B cell (primary cell): Measurements from ENCODE around the gene PRSS38. TPM values are rescaled to one million over a fixed set of nuclear protein-coding genes. Genes with fewer than 3 reads are reported as not detected.

ENCODE experiments used
- ATAC-seq: fragments of 200-7000 bp; cut with Tn5 transposase; one replicate; pipeline ENCODE4 v1.10.0; 2021; ENCODE audit warnings: low read depth, mild to moderate bottlenecking, moderate number of reproducible peaks, moderate library complexity
- CTCF ChIA-PET: fragments of 350-600 bp; sonication (Branson Sonifier 250); formaldehyde crosslinking; loops from one replicate; lab custom pipeline; 2021; ENCODE audit warnings: antibody characterized with exemption, inconsistent platforms; lab: Charles Lee
- POLR2A ChIA-PET: fragments of 350-600 bp; sonication (Branson Sonifier 250); formaldehyde crosslinking; loops from one replicate; lab custom pipeline; 2021; ENCODE audit warnings: antibody characterized with exemption; lab: Charles Lee
- DNase-seq: peaks from one replicate; pipeline ENCODE4 v3.0.0; 2013
- H2AFZ ChIP-seq: 2 replicates; pipeline ENCODE4 v1.6.1; 2012; ENCODE audit warnings: mild to moderate bottlenecking, low read depth, low read length; ENCODE audit not compliant: insufficient read depth, poor library complexity, severe bottlenecking
- H3K27ac ChIP-seq, 2 donors: 1 replicate in 1 of 2; 2 replicates in 1 of 2; pipeline ENCODE4 v1.5.1; 2012 to 2013; ENCODE audit warnings: low read length in 2 of 2, mild to moderate bottlenecking in 2 of 2, moderate library complexity in 1 of 2
- H3K27me3 ChIP-seq, 4 experiments: fragments of 200-600 bp in 1 of 4; sonication (generic) in 1 of 4; replicated peaks in 1 of 4; 1 replicate in 2 of 4; 2 replicates in 2 of 4; pipeline versions ENCODE4 v1.6.1 to v1.7.0; 2013 to 2016; ENCODE audit warnings: low read length in 3 of 4, mild to moderate bottlenecking in 2 of 4, mixed read lengths in 1 of 4, moderate library complexity in 1 of 4; ENCODE audit not compliant: insufficient read depth in 4 of 4, control insufficient read depth in 3 of 4; ENCODE audit errors: control extremely low read depth in 1 of 4
- H3K36me3 ChIP-seq, 2 experiments: replicated peaks in 1 of 2; 1 replicate in 1 of 2; 2 replicates in 1 of 2; pipeline versions ENCODE4 v1.6.1 to v1.7.1; 2013; ENCODE audit warnings: low read length in 1 of 2; ENCODE audit not compliant: insufficient read depth in 2 of 2, control insufficient read depth in 1 of 2; ENCODE audit errors: control extremely low read depth in 1 of 2, extremely low read depth in 1 of 2
- H3K4me1 ChIP-seq, 2 donors: fragments of 200-600 bp in 1 of 2; sonication (generic) in 1 of 2; 1 replicate in 1 of 2; 2 replicates in 1 of 2; pipeline versions ENCODE4 v1.5.1 to v1.6.1; 2013 to 2017; ENCODE audit warnings: low read length in 2 of 2; ENCODE audit not compliant: control insufficient read depth in 2 of 2, insufficient read depth in 2 of 2
- H3K4me2 ChIP-seq: replicated peaks from 2 replicates; pipeline ENCODE3; 2012; ENCODE audit warnings: mild to moderate bottlenecking, low read depth, low read length; ENCODE audit not compliant: poor library complexity, severe bottlenecking
- H3K4me3 ChIP-seq, 5 experiments: fragments of 200-600 bp in 1 of 5; sonication (generic) in 1 of 5; 1 replicate in 3 of 5; 2 replicates in 2 of 5; pipeline versions ENCODE4 v1.5.1 to v1.7.0; 2011 to 2016; ENCODE audit warnings: low read length in 4 of 5, mild to moderate bottlenecking in 4 of 5, low read depth in 2 of 5, control low read depth in 1 of 5, moderate library complexity in 1 of 5; ENCODE audit not compliant: insufficient read depth in 1 of 5; ENCODE audit errors: control extremely low read depth in 1 of 5, extremely low read depth in 1 of 5
- H3K79me2 ChIP-seq: fragments of 200-600 bp; sonication (generic); one replicate; pipeline ENCODE4 v1.6.0; 2016; ENCODE audit warnings: low read length; ENCODE audit not compliant: control insufficient read depth, insufficient read depth
- H3K9ac ChIP-seq: fragments of 200-600 bp; sonication (generic); 2 replicates; pipeline ENCODE4 v1.6.1; 2017; ENCODE audit warnings: mild to moderate bottlenecking, low read length, moderate library complexity
- H3K9me3 ChIP-seq, 3 donors: one replicate each; pipeline versions ENCODE4 v1.6.1 to v1.7.1; 2013; ENCODE audit warnings: low read length in 2 of 3; ENCODE audit not compliant: control insufficient read depth in 2 of 3, insufficient read depth in 1 of 3; ENCODE audit errors: control extremely low read depth in 1 of 3
- H4K20me1 ChIP-seq: 2 replicates; pipeline ENCODE4 v1.6.0; 2012; ENCODE audit warnings: mild to moderate bottlenecking, low read length; ENCODE audit not compliant: insufficient read depth, control insufficient read depth, poor library complexity, severe bottlenecking
- H3K27ac Mint-ChIP-seq: one replicate; pipeline ENCODE4 v1.8.0; 2021; ENCODE audit warnings: mixed read lengths
- H3K27me3 Mint-ChIP-seq: one replicate; pipeline ENCODE4 v1.8.0; 2021; ENCODE audit warnings: mixed read lengths
- H3K4me1 Mint-ChIP-seq: one replicate; pipeline ENCODE4 v1.8.0; 2021; ENCODE audit warnings: mixed read lengths
- H3K4me3 Mint-ChIP-seq: one replicate; pipeline ENCODE4 v1.8.0; 2021; ENCODE audit warnings: mixed read lengths
- H3K9me3 Mint-ChIP-seq: one replicate; pipeline ENCODE4 v1.8.0; 2022; ENCODE audit warnings: mixed read lengths; ENCODE audit not compliant: insufficient read depth
- CTCF ChIP-seq: fragments of 200-600 bp; IDR thresholded peaks from one replicate; pipeline ENCODE4 v1.8.0; 2022; ENCODE audit warnings: antibody characterized with exemption, mild to moderate bottlenecking
- EZH2 ChIP-seq: IDR thresholded peaks from 2 replicates; pipeline ENCODE4 v1.6.1; 2012; ENCODE audit warnings: borderline replicate concordance, low read depth, mild to moderate bottlenecking, moderate library complexity, low read length; ENCODE audit not compliant: insufficient read depth, poor library complexity, severe bottlenecking
- WGBS: methylation state at CpG from one replicate; pipeline ENCODE4 v1.1.5; 2013; ENCODE audit warnings: missing lambda C conversion rate; ENCODE audit not compliant: insufficient coverage; 5-methylcytosine and 5-hydroxymethylcytosine counted together
- intact Hi-C: fragments of 100-400 bp; cut with micrococcal nuclease; formaldehyde crosslinking; loops from one replicate; pipeline ENCODE4 v1.10.0; 2022
- polyA plus RNA-seq: library from polyadenylated mRNA; depleted of rRNA; stranded (reverse); fragments of >200 nt; gene quantifications from 2 replicates; pipeline ENCODE4 v1.2.3, GENCODE V29; 2012
- total RNA-seq, 2 donors: library from RNA; stranded (reverse); fragments of 120-200 nt in 1 of 2; gene quantifications; 1 replicate in 1 of 2; 2 replicates in 1 of 2; pipeline versions ENCODE4 v1.2.3 to v1.2.4, GENCODE V29; 2013 to 2022

PRSS38 gene
- total and polyA plus RNA-seq, 2 donors (not counting 1 experiment from before 2014, with no cell fraction given) = not detected

- no peaks in the 10 kb centered on the region for H3K79me2 ChIP-seq
- H3K4me1 ChIP-seq = no peaks in the 10 kb centered on the region
- H3K36me3 ChIP-seq = no peaks in the 10 kb centered on the region
- H3K27me3 Mint-ChIP-seq = peaks cover 16% of the 10 kb centered on the region
- no peak overlapping the region for H3K4me3 Mint-ChIP-seq
- H3K4me1 Mint-ChIP-seq = no peaks in the 10 kb centered on the region
- H3K27ac Mint-ChIP-seq = no peak overlapping the region
- ATAC-seq (no peak), DNase-seq (no peak)
- TF ChIP-seq CTCF = no peak
- TF ChIP-seq EZH2 = no peak
- H2AFZ ChIP-seq = no peak overlapping the region
- no peaks in the 10 kb centered on the region for H3K27me3 ChIP-seq
- intact Hi-C loops = no loop called here
- H3K9me3 ChIP-seq = no peaks in the 10 kb centered on the region
- ChIA-PET CTCF (no interaction called here), POLR2A (no interaction called here)
- no peak overlapping the region for H3K4me2 ChIP-seq
- no peaks in the 10 kb centered on the region for H3K9me3 Mint-ChIP-seq
- no peak overlapping the region for H3K4me3 ChIP-seq
- H4K20me1 ChIP-seq = no peaks in the 10 kb centered on the region
- no peak overlapping the region for H3K9ac ChIP-seq
- no peak overlapping the region for H3K27ac ChIP-seq
These were observed 38.7 kb downstream of the PRSS38 start for GRCh38 chr1:227854189-227854588.

- CTCF ChIA-PET = no interaction called here
- H3K4me3 Mint-ChIP-seq = no peak overlapping the region
These were observed 40.2 kb downstream of the PRSS38 start for GRCh38 chr1:227855687-227856086.

More at GRCh38 chr1:227855687-227856086, 40.2 kb downstream of the PRSS38 start:
- no peak overlapping the region for H3K4me2 ChIP-seq
- H3K27ac ChIP-seq = no peak overlapping the region
- H3K9ac ChIP-seq = no peak overlapping the region
- ATAC-seq (no peak), DNase-seq (no peak)
- H2AFZ ChIP-seq = no peak overlapping the region
- Mint-ChIP-seq H3K4me1 (no peaks in the 10 kb centered on the region), H3K27me3 (peaks cover 17% of the 10 kb centered on the region), H3K27ac (no peak overlapping the region), H3K9me3 (no peaks in the 10 kb centered on the region)
- 86% methylated on average over 3 of the region's 4 CpGs for WGBS
- H3K4me3 ChIP-seq = no peak overlapping the region
- H3K27me3 ChIP-seq = no peaks in the 10 kb centered on the region
- intact Hi-C loops = no loop called here
- no peak for TF ChIP-seq CTCF
- TF ChIP-seq EZH2 = no peak
- H3K9me3 ChIP-seq = no peaks in the 10 kb centered on the region
- no peaks in the 10 kb centered on the region for H4K20me1 ChIP-seq
- no peaks in the 10 kb centered on the region for H3K36me3 ChIP-seq
- POLR2A ChIA-PET = no interaction called here
- H3K79me2 ChIP-seq = no peaks in the 10 kb centered on the region
- no peaks in the 10 kb centered on the region for H3K4me1 ChIP-seq
